HCT116 (cell line): ENCODE data around the gene MEF2B.
"Not testable (repeated sequence)": the region's sequence is repeated elsewhere in the genome, so short reads cannot be mapped to it uniquely, and the experiment has no call there.

Experiments used
- CTCF ChIP-seq, 3 experiments: fragments of 200-600 bp in 1 of 3; sonication (generic) in 1 of 3; IDR thresholded peaks in 2 of 3; conservative IDR thresholded peaks in 1 of 3; 2 replicates each; pipeline ENCODE4 v1.5.1; 2012 to 2017; ENCODE audit warnings: low read depth in 2 of 3, low read length in 2 of 3, antibody characterized with exemption in 1 of 3, borderline replicate concordance in 1 of 3, control low read depth in 1 of 3, mild to moderate bottlenecking in 1 of 3, mixed read lengths in 1 of 3, mixed run types in 1 of 3, moderate library complexity in 1 of 3; ENCODE audit not compliant: insufficient read depth in 1 of 3
- EZH2 ChIP-seq: fragments of 200-600 bp; sonication (generic); IDR thresholded peaks from 2 replicates; pipeline ENCODE4 v1.6.1; 2017; ENCODE audit warnings: antibody characterized with exemption, mixed run types
- POLR2A ChIP-seq: IDR thresholded peaks from 2 replicates; pipeline ENCODE4 v1.7.0; 2011; ENCODE audit warnings: borderline replicate concordance; ENCODE audit not compliant: insufficient read depth, insufficient read length; ENCODE audit errors: extremely low read depth
- RAD21 ChIP-seq: IDR thresholded peaks from 2 replicates; pipeline ENCODE4 v1.6.1; 2012; ENCODE audit warnings: low read depth, mild to moderate bottlenecking
- REST ChIP-seq: IDR thresholded peaks from 2 replicates; pipeline ENCODE4 v1.6.1; 2012; ENCODE audit warnings: low read depth
- ZNF274 ChIP-seq: fragments of 200-500 bp; sonication (Bioruptor generic); IDR thresholded peaks from 2 replicates; pipeline ENCODE4 v1.6.1; 2014; ENCODE audit warnings: mild to moderate bottlenecking, low read depth, low read length, inconsistent platforms

GRCh38 chr19:19135713-19136112 lies 34.4 kb downstream of the MEF2B start:
- not testable (repeated sequence) for TF ChIP-seq ZNF274; RAD21; CTCF (IDR thresholded peaks at IDR 0.05 in 2 of 3, conservative IDR thresholded peaks at IDR 0.05 in 1 of 3; ENCODE audit: borderline replicate concordance in 1 of 3, insufficient read depth in 1 of 3, low read depth in 2 of 3, low read length in 2 of 3); EZH2; REST; POLR2A
